Smooth muscle cell (in vitro differentiated cells): ENCODE measurements around the gene DISP3. TPM values are rescaled to one million over a fixed set of nuclear protein-coding genes. Genes with fewer than 3 reads are reported as not detected.

ENCODE experiments used
- DNase-seq: peaks from one replicate; lab custom pipeline; 2025; ENCODE audit not compliant: unreplicated experiment; lab: John Stamatoyannopoulos, UW
- H2AFZ ChIP-seq: fragments of 200-600 bp; sonication (generic); 2 replicates; pipeline ENCODE4 v1.6.0; 2016; ENCODE audit warnings: antibody characterized with exemption, low read depth, mild to moderate bottlenecking
- H3F3A ChIP-seq: fragments of 200-600 bp; sonication (generic); 2 replicates; pipeline ENCODE4 v1.6.0; 2017; ENCODE audit warnings: antibody characterized with exemption, low read depth
- H3K27ac ChIP-seq: fragments of 200-600 bp; sonication (generic); 2 replicates; pipeline ENCODE4 v1.5.1; 2016; ENCODE audit warnings: low read depth, mild to moderate bottlenecking
- H3K27me3 ChIP-seq: fragments of 200-600 bp; sonication (generic); 2 replicates; pipeline ENCODE4 v1.6.1; 2016; ENCODE audit warnings: low read depth, mild to moderate bottlenecking
- H3K36me3 ChIP-seq: fragments of 200-600 bp; sonication (generic); 2 replicates; pipeline ENCODE4 v1.5.1; 2016; ENCODE audit warnings: low read depth
- H3K4me1 ChIP-seq: fragments of 200-600 bp; sonication (generic); 2 replicates; pipeline ENCODE4 v1.5.1; 2016; ENCODE audit warnings: low read depth
- H3K4me2 ChIP-seq: fragments of 200-600 bp; sonication (generic); 2 replicates; pipeline ENCODE4 v1.6.0; 2016; ENCODE audit warnings: mild to moderate bottlenecking
- H3K4me3 ChIP-seq: fragments of 200-600 bp; sonication (generic); 2 replicates; pipeline ENCODE4 v1.5.1; 2016; ENCODE audit warnings: mild to moderate bottlenecking
- H3K79me2 ChIP-seq: fragments of 200-600 bp; sonication (generic); 2 replicates; pipeline ENCODE4 v1.6.0; 2016; ENCODE audit warnings: low read depth, mild to moderate bottlenecking
- H3K9ac ChIP-seq: fragments of 200-600 bp; sonication (generic); 2 replicates; pipeline ENCODE4 v1.6.0; 2016; ENCODE audit warnings: low read depth
- H3K9me3 ChIP-seq: fragments of 200-600 bp; sonication (generic); replicated peaks from 2 replicates; pipeline ENCODE4 v1.5.1; 2016; ENCODE audit warnings: low read depth
- H4K20me1 ChIP-seq: fragments of 200-600 bp; sonication (generic); 2 replicates; pipeline ENCODE4 v1.6.0; 2016; ENCODE audit warnings: low read depth
- WGBS: methylation state at CpG from one replicate; pipeline ENCODE4 v1.1.7; 2016; ENCODE audit warnings: low lambda C conversion rate; 5-methylcytosine and 5-hydroxymethylcytosine counted together
- polyA plus RNA-seq: library from polyadenylated mRNA; unstranded; fragments of >200 nt; fragmentation: Nextera tagmentation; extraction: Ambion mirVana; gene quantifications from 2 replicates; pipeline ENCODE4 v1.2.1, GENCODE V29; 2016
- total RNA-seq: library from RNA; depleted of rRNA; stranded (reverse); fragments of >200 nt; gene quantifications from 2 replicates; pipeline ENCODE4 v1.2.3, GENCODE V29; 2014
- TF ChIP-seq, protein P1 (sequence below): fragments of 200-600 bp; sonication (generic); IDR thresholded peaks from 2 replicates; pipeline ENCODE4 v1.5.1; 2017; ENCODE audit warnings: borderline replicate concordance, mild to moderate bottlenecking, antibody characterized with exemption; ENCODE audit not compliant: insufficient read depth, poor library complexity, severe bottlenecking

Gene DISP3
- total and polyA plus RNA-seq, 2 experiments from 2014 or later, result 0.17 TPM; not detected in 1

GRCh38 chr1:11518016-11518701, 39.2 kb downstream of the DISP3 start:
- TF ChIP-seq, protein P1, sequence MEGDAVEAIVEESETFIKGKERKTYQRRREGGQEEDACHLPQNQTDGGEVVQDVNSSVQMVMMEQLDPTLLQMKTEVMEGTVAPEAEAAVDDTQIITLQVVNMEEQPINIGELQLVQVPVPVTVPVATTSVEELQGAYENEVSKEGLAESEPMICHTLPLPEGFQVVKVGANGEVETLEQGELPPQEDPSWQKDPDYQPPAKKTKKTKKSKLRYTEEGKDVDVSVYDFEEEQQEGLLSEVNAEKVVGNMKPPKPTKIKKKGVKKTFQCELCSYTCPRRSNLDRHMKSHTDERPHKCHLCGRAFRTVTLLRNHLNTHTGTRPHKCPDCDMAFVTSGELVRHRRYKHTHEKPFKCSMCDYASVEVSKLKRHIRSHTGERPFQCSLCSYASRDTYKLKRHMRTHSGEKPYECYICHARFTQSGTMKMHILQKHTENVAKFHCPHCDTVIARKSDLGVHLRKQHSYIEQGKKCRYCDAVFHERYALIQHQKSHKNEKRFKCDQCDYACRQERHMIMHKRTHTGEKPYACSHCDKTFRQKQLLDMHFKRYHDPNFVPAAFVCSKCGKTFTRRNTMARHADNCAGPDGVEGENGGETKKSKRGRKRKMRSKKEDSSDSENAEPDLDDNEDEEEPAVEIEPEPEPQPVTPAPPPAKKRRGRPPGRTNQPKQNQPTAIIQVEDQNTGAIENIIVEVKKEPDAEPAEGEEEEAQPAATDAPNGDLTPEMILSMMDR, result no peak
- 88% methylated on average over 16 of the region's 16 CpGs for WGBS

GRCh38 chr1:11518791-11519628, 40.1 kb downstream of the DISP3 start:
- Histone ChIP-seq H3F3A (no peaks in the 10 kb centered on the region), H3K79me2 (no peaks in the 10 kb centered on the region), H3K4me3 (no peak overlapping the region), H3K27me3 (no peaks in the 10 kb centered on the region), H3K27ac (no peak overlapping the region), H3K9me3 (no peaks in the 10 kb centered on the region), H2AFZ (no peak overlapping the region), H3K36me3 (no peaks in the 10 kb centered on the region), H4K20me1 (no peaks in the 10 kb centered on the region), H3K4me1 (no peaks in the 10 kb centered on the region), H3K9ac (no peak overlapping the region), H3K4me2 (no peak overlapping the region)
- no peak for DNase-seq
- 88% methylated on average over 18 of the region's 18 CpGs for WGBS
- TF ChIP-seq, protein P1, result no peak

More at GRCh38 chr1:11518016-11518701, 39.2 kb downstream of the DISP3 start:
- H2AFZ ChIP-seq, result no peak overlapping the region
- H3K27me3 ChIP-seq, result no peaks in the 10 kb centered on the region
- H3K9me3 ChIP-seq, result no peaks in the 10 kb centered on the region
- H3K79me2 ChIP-seq, result no peaks in the 10 kb centered on the region
- H3K4me2 ChIP-seq, result no peak overlapping the region
- no peaks in the 10 kb centered on the region for H3F3A ChIP-seq
- no peak overlapping the region for H3K27ac ChIP-seq
- no peak overlapping the region for H3K9ac ChIP-seq
- no peak overlapping the region for H3K4me3 ChIP-seq
- H3K4me1 ChIP-seq, result no peaks in the 10 kb centered on the region
- H3K36me3 ChIP-seq, result no peaks in the 10 kb centered on the region
- no peaks in the 10 kb centered on the region for H4K20me1 ChIP-seq
- no peak for DNase-seq

- 88% methylated on average over 12 of the region's 13 CpGs for WGBS
- H3K9ac ChIP-seq, result no peak overlapping the region
- no peaks in the 10 kb centered on the region for H3K9me3 ChIP-seq
- H3K4me1 ChIP-seq, result no peaks in the 10 kb centered on the region
- H2AFZ ChIP-seq, result no peak overlapping the region
- no peak overlapping the region for H3K27ac ChIP-seq
- H4K20me1 ChIP-seq, result no peaks in the 10 kb centered on the region
- H3K4me2 ChIP-seq, result no peak overlapping the region
- H3K36me3 ChIP-seq, result no peaks in the 10 kb centered on the region
- no peak overlapping the region for H3K4me3 ChIP-seq
- DNase-seq, result no peak
- H3K79me2 ChIP-seq, result no peaks in the 10 kb centered on the region
- H3F3A ChIP-seq, result no peaks in the 10 kb centered on the region
- H3K27me3 ChIP-seq, result no peaks in the 10 kb centered on the region
- TF ChIP-seq, protein P1, result no peak
Measured at GRCh38 chr1:11519629-11520031, 40.7 kb downstream of the DISP3 start.
